NB4 (cell line): ENCODE data around the gene SPAG8.

ENCODE experiments used
- DNase-seq: peaks from one replicate; pipeline ENCODE4 v3.0.0; 2010; ENCODE audit warnings: low read depth
- H3K4me3 ChIP-seq: one replicate; pipeline ENCODE4 v1.5.1; 2011; ENCODE audit warnings: mild to moderate bottlenecking, low read depth, low read length, moderate library complexity
- CTCF ChIP-seq: IDR thresholded peaks from one replicate; pipeline ENCODE4 v1.5.1; 2012; ENCODE audit warnings: low read depth, low read length
- MYC ChIP-seq: IDR thresholded peaks from 2 replicates; pipeline ENCODE4 v1.6.1; 2011; ENCODE audit warnings: low read depth, low read length
- POLR2A ChIP-seq: IDR thresholded peaks from 2 replicates; pipeline ENCODE4 v1.6.1; 2011; ENCODE audit warnings: mild to moderate bottlenecking; ENCODE audit not compliant: insufficient read length; ENCODE audit errors: extremely low read depth
- TF ChIP-seq, protein P1 (sequence below): IDR thresholded peaks from 2 replicates; pipeline ENCODE4 v1.6.1; 2011; ENCODE audit warnings: low read depth, low read length

The SPAG8 gene

DNA sequence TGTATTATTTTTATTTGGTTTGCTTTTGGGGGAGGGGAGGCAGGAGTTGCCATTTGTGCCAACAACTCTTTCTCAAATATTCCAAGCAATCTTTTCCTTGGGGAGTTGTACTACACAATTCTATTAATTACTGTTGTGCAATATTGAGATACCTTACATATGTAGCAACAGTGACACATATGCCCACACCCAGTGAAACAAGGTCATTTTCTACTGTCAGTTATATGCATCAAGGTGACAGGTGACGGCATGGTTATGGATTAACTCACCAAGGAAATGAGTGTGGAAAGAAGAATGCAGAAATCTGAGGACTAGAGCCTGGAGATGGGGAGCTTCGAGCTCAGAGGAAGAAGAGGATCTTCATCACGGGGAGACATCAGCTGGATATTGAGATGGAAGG lies 40.1 kb downstream of the SPAG8 start:
- TF ChIP-seq MYC = no peak
- TF ChIP-seq, protein P1, sequence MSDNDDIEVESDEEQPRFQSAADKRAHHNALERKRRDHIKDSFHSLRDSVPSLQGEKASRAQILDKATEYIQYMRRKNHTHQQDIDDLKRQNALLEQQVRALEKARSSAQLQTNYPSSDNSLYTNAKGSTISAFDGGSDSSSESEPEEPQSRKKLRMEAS = no peak
- TF ChIP-seq CTCF = no peak
- TF ChIP-seq POLR2A = no peak
- DNase-seq = no peak
- H3K4me3 ChIP-seq = no peak overlapping the region

DNA sequence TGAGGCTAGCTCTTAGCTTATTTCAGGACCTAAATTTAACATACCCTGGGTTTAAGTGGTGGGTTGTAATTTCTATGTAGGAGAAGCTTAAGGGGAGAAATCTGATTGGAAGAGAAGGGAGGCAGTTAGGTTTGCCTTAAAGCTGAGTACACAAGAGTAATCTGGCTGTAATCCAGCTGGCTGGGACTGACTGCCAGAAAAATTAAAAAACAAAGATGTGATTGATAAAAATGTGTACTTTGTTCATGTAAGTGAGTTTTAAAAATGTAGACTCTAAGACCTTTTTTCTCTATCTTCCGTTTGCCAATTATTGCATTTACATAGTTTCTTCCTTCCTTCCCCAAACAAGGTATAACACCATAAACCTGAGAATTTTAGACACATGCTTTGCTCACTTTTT lies 40.5 kb downstream of the SPAG8 start:
- TF ChIP-seq, protein P1 = no peak
- TF ChIP-seq MYC = no peak
- no peak for TF ChIP-seq POLR2A
- TF ChIP-seq CTCF = no peak
- no peak overlapping the region for H3K4me3 ChIP-seq
- no peak for DNase-seq

GRCh38 chr9:35771075-35771433 lies 41.0 kb downstream of the SPAG8 start:
- no peak for DNase-seq
- no peak for TF ChIP-seq POLR2A
- no peak for TF ChIP-seq MYC
- TF ChIP-seq, protein P1 = no peak
- TF ChIP-seq CTCF = no peak
- H3K4me3 ChIP-seq = no peak overlapping the region

- DNase-seq = no peak
- TF ChIP-seq MYC (no peak), POLR2A (no peak), CTCF (no peak)
- TF ChIP-seq, protein P1 = no peak
- no peak overlapping the region for H3K4me3 ChIP-seq
Measured at GRCh38 chr9:35769763-35770162, 42.3 kb downstream of the SPAG8 start.

DNA sequence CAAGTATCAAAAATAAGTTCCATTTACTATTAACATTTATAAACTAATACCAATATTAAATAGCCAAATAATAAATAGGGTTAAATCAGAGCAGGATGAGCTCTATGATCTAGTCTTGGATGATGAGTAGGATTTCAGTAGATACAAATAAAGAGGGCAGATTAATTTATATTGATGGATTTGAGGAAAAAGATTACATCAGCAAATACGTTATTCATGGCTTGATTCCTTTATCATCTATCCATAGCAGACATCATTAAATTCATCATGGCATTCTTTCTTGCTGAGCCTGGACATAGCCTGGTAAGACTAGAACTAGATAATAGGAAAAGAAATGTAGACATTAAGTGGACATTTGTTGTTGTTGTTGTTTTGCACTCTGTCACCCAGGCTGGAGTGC lies 44.6 kb downstream of the SPAG8 start:
- TF ChIP-seq, protein P1 = no peak
- no peak for TF ChIP-seq MYC
- no peak for TF ChIP-seq POLR2A
- no peak for TF ChIP-seq CTCF
- DNase-seq = no peak
- H3K4me3 ChIP-seq = no peak overlapping the region

- TF ChIP-seq POLR2A (no peak), CTCF (no peak), MYC (no peak)
- TF ChIP-seq, protein P1 = no peak
- DNase-seq = no peak
- no peak overlapping the region for H3K4me3 ChIP-seq
Measured at GRCh38 chr9:35766997-35767396, 45.1 kb downstream of the SPAG8 start.
